Subcutaneous adipose tissue (tissue), 4 donors: ENCODE data around the gene TRIM33. TPM values are rescaled to one million over a fixed set of nuclear protein-coding genes. Genes with fewer than 3 reads are reported as not detected.

ENCODE experiments used
- total RNA-seq, 4 donors: library from RNA; depleted of rRNA; stranded (reverse); fragments of >200 nt; gene quantifications; one replicate each; pipeline ENCODE4 v1.1.0, GENCODE V29; 2016
- TF ChIP-seq, protein P1 (sequence below): fragments of 450-650 bp; IDR thresholded peaks from one replicate; pipeline ENCODE4 v1.5.1; 2016; ENCODE audit warnings: low read depth, mild to moderate bottlenecking, control low read depth, antibody characterized with exemption, moderate library complexity

TRIM33 gene
- total RNA-seq, 4 donors from 2014 or later: 36.2 to 44.3 (median 38.7) TPM

- TF ChIP-seq, protein P1, sequence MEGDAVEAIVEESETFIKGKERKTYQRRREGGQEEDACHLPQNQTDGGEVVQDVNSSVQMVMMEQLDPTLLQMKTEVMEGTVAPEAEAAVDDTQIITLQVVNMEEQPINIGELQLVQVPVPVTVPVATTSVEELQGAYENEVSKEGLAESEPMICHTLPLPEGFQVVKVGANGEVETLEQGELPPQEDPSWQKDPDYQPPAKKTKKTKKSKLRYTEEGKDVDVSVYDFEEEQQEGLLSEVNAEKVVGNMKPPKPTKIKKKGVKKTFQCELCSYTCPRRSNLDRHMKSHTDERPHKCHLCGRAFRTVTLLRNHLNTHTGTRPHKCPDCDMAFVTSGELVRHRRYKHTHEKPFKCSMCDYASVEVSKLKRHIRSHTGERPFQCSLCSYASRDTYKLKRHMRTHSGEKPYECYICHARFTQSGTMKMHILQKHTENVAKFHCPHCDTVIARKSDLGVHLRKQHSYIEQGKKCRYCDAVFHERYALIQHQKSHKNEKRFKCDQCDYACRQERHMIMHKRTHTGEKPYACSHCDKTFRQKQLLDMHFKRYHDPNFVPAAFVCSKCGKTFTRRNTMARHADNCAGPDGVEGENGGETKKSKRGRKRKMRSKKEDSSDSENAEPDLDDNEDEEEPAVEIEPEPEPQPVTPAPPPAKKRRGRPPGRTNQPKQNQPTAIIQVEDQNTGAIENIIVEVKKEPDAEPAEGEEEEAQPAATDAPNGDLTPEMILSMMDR: no peak
These were observed 71.6 kb downstream of the TRIM33 start for GRCh38 chr1:114439369-114439768.

DNA sequence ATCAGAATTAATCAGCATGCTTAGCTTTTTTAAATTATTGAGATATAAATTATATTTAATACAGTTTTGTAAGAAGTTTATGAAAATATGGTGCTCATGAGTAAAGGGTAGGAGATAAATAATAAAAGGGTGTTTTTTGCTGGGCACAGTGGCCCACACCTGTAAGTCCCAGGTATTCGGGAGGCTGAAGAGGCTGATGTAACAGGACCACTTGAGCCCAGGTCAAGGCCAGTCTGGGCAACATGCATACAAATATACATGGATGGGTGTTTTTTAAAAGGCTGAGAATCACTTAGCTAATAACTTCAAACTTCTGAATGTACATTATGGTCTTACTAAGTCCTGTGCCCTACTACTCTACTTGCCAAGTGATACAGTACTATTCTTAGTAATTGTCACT lies 73.2 kb downstream of the TRIM33 start:
- TF ChIP-seq, protein P1: no peak

DNA sequence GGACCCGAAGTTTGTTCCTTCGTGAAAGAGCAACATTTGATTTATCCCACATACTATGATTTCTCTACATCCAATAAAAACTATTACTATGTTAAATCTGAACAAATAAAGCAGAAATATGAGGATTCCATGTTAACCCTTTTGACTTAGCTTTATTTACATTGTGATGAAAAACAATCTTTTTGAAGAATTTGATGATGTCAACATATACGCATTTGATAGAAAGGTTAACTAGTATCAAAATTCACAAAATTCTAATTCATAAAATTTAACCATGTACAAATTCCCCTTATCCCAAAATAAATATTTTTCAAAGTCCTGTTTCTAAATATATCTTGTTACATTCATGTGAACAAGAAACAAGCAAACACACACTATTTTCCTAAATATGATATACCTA lies 74.2 kb downstream of the TRIM33 start:
- TF ChIP-seq, protein P1: no peak

DNA sequence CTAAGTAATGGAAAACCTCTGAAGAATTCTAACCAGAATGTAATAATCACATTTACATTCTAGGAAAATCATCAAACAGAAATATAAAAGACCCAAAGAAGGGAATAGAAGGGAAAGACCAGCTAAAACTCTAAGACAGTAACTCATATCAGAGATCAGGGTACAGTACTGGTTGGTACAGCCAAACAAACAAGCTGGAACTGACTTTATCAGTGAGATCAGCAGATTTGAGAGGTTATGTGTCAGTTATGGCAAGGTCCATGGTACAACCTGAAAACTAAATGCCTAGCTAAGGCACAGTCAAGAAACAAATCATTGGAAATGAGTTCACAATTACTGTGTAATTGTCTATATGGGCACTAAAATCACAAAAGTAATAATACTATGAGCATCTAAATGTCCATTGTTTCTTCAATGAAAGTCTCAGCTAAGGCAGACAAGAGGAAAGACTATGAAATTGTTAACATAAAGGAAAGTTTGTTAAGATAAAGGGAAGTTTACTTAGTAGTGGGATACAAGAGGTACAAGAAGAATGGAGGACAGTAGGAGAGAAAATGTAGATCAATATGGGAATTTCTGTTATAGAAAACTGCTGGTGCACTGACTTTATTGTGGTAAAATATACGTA lies 75.8 kb downstream of the TRIM33 start:
- TF ChIP-seq, protein P1: no peak

DNA sequence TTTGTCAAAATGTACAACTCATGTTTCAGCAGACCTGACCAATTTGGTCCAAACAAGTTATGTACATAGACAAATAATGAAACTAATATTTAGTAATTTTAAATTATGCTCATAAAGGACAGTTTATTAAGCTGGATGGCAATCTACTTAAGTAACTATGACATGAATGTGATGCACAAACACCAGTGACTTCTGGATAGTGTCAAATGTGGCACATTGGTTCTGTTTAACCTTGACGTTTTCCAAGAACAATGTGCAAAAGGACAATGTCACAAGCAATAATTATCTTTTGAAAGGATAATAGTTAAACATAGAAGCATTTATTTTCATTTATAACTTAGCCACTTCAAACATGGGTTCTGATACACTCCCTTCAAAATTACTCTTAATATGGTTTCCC lies 80.0 kb downstream of the TRIM33 start:
- TF ChIP-seq, protein P1: no peak

- TF ChIP-seq, protein P1: no peak
These were observed 82.8 kb downstream of the TRIM33 start for GRCh38 chr1:114428083-114428754.

GRCh38 chr1:114427612-114428011 lies 83.4 kb downstream of the TRIM33 start:
- TF ChIP-seq, protein P1: no peak
